ENCODE data around the gene GSN. TPM values are rescaled to one million over a fixed set of nuclear protein-coding genes. Genes with fewer than 3 reads are reported as not detected.

The GSN gene
- total RNA-seq, 2 donors from 2014 or later, result 390 to 690 TPM

DNA sequence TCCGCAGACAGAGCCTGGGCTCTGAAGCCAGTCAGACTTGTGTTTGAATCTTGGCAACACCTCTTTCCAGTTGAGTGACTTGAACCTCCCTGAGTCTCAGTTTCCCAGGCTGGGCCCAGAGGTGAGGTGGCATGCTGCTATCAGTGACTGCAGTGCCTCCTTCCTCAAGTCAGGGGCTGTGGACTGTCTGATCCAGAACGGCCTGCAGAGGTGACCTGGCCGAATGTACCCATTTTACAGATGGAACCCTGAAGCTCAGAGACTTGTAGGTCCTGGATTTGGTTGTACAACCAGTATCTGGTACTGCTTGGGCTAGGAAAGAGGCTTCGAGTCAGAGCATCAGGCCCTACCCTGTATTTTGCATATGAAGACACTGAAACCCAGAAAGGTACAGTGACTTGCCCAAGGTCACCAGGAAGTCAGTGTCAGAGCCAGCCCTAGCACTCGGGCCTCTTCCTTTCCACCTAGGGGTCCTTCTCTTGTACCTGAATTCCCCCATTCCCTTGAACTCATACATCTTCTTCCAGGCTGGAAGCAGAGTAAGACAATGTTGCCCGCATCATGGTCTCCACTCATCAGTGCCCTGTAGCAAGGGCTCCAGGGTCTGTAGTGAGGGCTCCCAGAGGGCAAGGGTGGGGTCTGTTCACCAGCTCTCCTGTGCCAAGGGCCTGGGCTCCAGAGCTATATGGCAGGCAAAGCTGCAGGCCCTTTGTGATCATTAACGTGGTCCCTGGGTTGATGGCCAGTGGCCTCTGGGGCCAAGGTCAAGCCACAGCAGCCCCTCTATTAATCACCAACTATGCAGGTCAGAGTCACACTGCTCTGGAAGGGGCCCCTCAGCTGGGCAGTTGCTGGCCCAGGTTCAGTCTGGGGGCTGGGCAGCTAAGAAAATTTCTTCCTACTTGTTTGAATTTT is 28.5 kb downstream of the GSN start:
- Histone ChIP-seq H3K27ac (peak overlapping the region; percentile 73 to 84), H3K4me1 (replicated peaks) (peaks cover 7% of the 10 kb centered on the region), H3K4me3 (no peak overlapping the region), H3K27me3 (replicated peaks; ENCODE audit: insufficient read depth) (no peaks in the 10 kb centered on the region), H3K36me3 (no peaks in the 10 kb centered on the region), H3K9me3 (no peaks in the 10 kb centered on the region)
- TF ChIP-seq CTCF (IDR thresholded peaks at IDR 0.05) (no peak), POLR2A (IDR thresholded peaks at IDR 0.05) (no peak), POLR2AphosphoS5 (IDR thresholded peaks at IDR 0.05) (no peak)
- intact Hi-C loops (cut with DNase I), result no loop called here
- no peak for DNase-seq (ENCODE audit: low spot score)
- 74% methylated on average over 7 of the region's 7 CpGs for WGBS

DNA sequence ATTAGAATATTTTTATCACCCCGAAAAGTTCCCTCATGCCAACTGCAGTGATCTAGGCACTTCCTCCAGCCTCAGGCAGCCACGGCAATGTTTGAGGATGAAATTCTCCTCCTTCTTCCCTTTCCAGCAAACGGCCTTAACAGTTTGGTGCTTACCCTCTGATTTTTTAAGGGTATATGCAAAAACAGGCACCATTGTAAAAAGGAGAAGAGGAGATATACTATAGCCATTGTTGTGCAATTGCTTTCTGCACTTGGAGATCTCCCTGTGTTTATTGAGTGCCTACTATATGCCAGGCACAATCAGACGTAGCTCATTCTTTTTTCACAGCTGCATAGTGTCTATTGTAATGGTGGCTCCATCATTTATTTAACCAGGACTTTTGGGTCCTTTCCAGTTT is 29.4 kb downstream of the GSN start:
- H3K27ac ChIP-seq, result peak overlapping the region; percentile 81 to 84
- TF ChIP-seq POLR2A (IDR thresholded peaks at IDR 0.05), result no peak
- TF ChIP-seq CTCF (IDR thresholded peaks at IDR 0.05), result no peak
- no peak for TF ChIP-seq POLR2AphosphoS5 (IDR thresholded peaks at IDR 0.05)
- H3K4me3 ChIP-seq, result no peak overlapping the region
- H3K36me3 ChIP-seq, result no peaks in the 10 kb centered on the region
- intact Hi-C loops (cut with DNase I), result no loop called here
- no peaks in the 10 kb centered on the region for H3K27me3 ChIP-seq (replicated peaks; ENCODE audit: insufficient read depth)
- no peak for DNase-seq (ENCODE audit: low spot score)
- 43% methylated on average over 4 of the region's 4 CpGs for WGBS
- H3K4me1 ChIP-seq (replicated peaks), result peaks cover 7% of the 10 kb centered on the region
- no peaks in the 10 kb centered on the region for H3K9me3 ChIP-seq

DNA sequence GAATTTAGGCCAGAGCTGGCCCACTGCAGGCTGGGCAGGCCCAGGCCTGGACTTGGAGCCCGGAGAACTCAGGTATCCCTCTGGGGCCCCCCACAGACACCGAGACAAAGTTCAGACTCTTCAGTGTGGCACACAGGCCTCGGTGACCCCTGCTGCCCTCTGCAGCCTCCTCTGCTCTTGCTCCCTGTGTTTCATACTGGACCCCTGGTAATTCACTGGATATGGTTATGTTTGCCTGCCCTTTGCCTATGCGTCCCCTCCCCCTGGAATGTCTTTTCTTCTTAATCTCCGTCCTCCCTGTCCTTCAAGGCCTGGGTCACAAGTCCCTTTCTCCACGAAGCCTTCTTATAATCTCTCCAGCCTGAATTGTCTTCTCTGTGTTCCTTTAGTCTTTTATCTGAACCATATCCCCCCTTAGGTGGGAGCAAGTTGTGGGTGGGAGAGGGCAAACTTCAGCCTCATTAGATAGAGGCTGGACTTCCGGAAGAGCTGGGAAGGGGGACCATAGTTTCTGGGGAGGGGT is 30.1 kb downstream of the GSN start:
- TF ChIP-seq CTCF (IDR thresholded peaks at IDR 0.05), result no peak
- no peak for TF ChIP-seq POLR2A (IDR thresholded peaks at IDR 0.05)
- no peak for TF ChIP-seq POLR2AphosphoS5 (IDR thresholded peaks at IDR 0.05)
- DNase-seq (ENCODE audit: low spot score), result no peak
- intact Hi-C loops (cut with DNase I), result no loop called here
- H3K4me3 ChIP-seq, result no peak overlapping the region
- no peaks in the 10 kb centered on the region for H3K27me3 ChIP-seq (replicated peaks; ENCODE audit: insufficient read depth)
- H3K9me3 ChIP-seq, result no peaks in the 10 kb centered on the region
- peaks cover 7% of the 10 kb centered on the region for H3K4me1 ChIP-seq (replicated peaks)
- H3K36me3 ChIP-seq, result no peaks in the 10 kb centered on the region
- 70% methylated on average over 7 of the region's 7 CpGs for WGBS
- H3K27ac ChIP-seq, result peak overlapping the region; percentile 81 to 84

DNA sequence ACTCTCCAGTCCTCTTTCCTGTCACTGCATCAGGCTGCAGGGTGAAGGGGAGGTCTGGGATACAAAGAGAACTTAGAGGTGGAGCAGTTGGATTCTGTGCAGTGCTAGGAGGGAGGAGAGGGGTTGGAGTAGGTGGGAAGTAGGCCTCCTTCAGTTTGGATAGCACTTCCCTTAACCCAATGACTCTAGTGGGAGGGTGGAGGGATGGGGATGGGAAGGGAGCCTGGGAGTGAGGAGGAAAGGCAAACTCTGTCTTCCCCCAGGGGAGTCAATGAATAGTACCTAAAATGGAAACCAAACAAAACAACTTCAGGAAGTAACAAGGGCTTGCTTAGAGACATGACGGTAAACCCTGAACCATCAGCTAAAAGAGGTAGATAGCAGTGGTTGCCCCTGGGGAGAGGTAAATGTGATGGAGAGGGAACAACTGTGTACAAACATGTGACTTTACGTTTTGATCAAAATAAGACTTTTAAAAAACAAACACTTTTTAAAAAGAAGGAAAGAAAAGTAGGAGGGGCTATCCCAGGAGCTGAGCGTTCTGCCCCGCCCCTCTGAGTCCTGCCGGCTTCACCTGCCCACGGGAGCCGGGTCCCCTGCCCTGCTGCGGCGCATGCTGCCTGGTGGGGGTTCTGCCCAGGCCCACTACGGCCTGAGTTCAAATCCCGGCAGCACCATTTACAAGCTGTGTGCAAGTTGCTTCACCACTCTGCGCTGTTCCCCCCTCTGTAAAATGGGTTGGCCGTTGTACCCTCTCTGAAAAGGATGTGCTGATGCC is 30.9 kb downstream of the GSN start:
- Histone ChIP-seq H3K4me1 (replicated peaks) (peaks cover 7% of the 10 kb centered on the region), H3K27me3 (replicated peaks; ENCODE audit: insufficient read depth) (no peaks in the 10 kb centered on the region), H3K4me3 (peak overlapping the region; percentile 42 to 44), H3K27ac (peak overlapping the region; percentile 81 to 84), H3K36me3 (no peaks in the 10 kb centered on the region), H3K9me3 (no peaks in the 10 kb centered on the region)
- WGBS, result 20% methylated on average over 13 of the region's 13 CpGs
- no peak for DNase-seq (ENCODE audit: low spot score)
- TF ChIP-seq POLR2A (IDR thresholded peaks at IDR 0.05) (no peak), POLR2AphosphoS5 (IDR thresholded peaks at IDR 0.05) (no peak), CTCF (IDR thresholded peaks at IDR 0.05) (no peak)
- intact Hi-C loops (cut with DNase I), result no loop called here
